ENCODE measurements around the gene RGS19.
"Not testable (repeated sequence)": the region's sequence is repeated elsewhere in the genome, so short reads cannot be mapped to it uniquely, and the experiment has no call there.

RGS19 gene

GRCh38 chr20:64079273-64080012 lies at the start of gene RGS19:
RGS19 (minus strand) TSS chr20:64079518; CDS start chr20:64076886, 2,632 bp downstream.
- DNase-seq (ENCODE audit: low read depth in 2 of 2), result peak; percentile 56 to 61

- DNase-seq (ENCODE audit: low read depth in 2 of 2), result not testable (repeated sequence)
These were observed 44.2 kb upstream of the RGS19 start for GRCh38 chr20:64123517-64123916.

- not testable (repeated sequence) for DNase-seq (ENCODE audit: low read depth in 2 of 2)
These were observed 43.6 kb upstream of the RGS19 start for GRCh38 chr20:64122927-64123326.

- no peak for DNase-seq (ENCODE audit: low read depth in 2 of 2)
These were observed 42.3 kb upstream of the RGS19 start for GRCh38 chr20:64121586-64121985.

GRCh38 chr20:64119681-64120341 lies 40.5 kb upstream of the RGS19 start:
- DNase-seq (ENCODE audit: low read depth in 2 of 2), result no peak

- DNase-seq (ENCODE audit: low read depth in 2 of 2), result no peak
These were observed 40.0 kb upstream of the RGS19 start for GRCh38 chr20:64119301-64119680.

- not testable (repeated sequence) for DNase-seq (ENCODE audit: low read depth in 2 of 2)
These were observed 38.1 kb upstream of the RGS19 start for GRCh38 chr20:64117432-64117777.

GRCh38 chr20:64116541-64117431 lies 37.5 kb upstream of the RGS19 start:
- no peak for DNase-seq (ENCODE audit: low read depth in 2 of 2)

- DNase-seq (ENCODE audit: low read depth in 2 of 2), result no peak
These were observed 36.7 kb upstream of the RGS19 start for GRCh38 chr20:64116016-64116415.

GRCh38 chr20:64115171-64115911 lies 36.0 kb upstream of the RGS19 start:
- DNase-seq (ENCODE audit: low read depth in 2 of 2), result no peak

- no peak for DNase-seq (ENCODE audit: low read depth in 2 of 2)
These were observed 35.1 kb upstream of the RGS19 start for GRCh38 chr20:64114356-64114971.

GRCh38 chr20:64113796-64114355 lies 34.6 kb upstream of the RGS19 start:
- no peak for DNase-seq (ENCODE audit: low read depth in 2 of 2)

GRCh38 chr20:64113444-64113775 lies 34.1 kb upstream of the RGS19 start:
- DNase-seq (ENCODE audit: low read depth in 2 of 2), result no peak

GRCh38 chr20:64112691-64113443 lies 33.5 kb upstream of the RGS19 start:
- DNase-seq (ENCODE audit: low read depth in 2 of 2), result no peak

GRCh38 chr20:64111841-64112641 lies 32.7 kb upstream of the RGS19 start:
- DNase-seq (ENCODE audit: low read depth in 2 of 2), result no peak

GRCh38 chr20:64110411-64111068 lies 31.2 kb upstream of the RGS19 start:
- no peak for DNase-seq (ENCODE audit: low read depth in 2 of 2)

- DNase-seq (ENCODE audit: low read depth in 2 of 2), result no peak
These were observed 30.6 kb upstream of the RGS19 start for GRCh38 chr20:64109831-64110391.

Measured in stimulated activated CD8-positive, alpha-beta memory T cell treated with anti-CD3 and anti-CD28 coated beads, Interleukin-2, amount 100 ng/mL, for 48 hours (primary cell).